Stimulated activated CD4-positive, alpha-beta T cell treated with anti-CD3 and anti-CD28 coated beads, Interleukin-2, amount 100 ng/mL, for 4 hours (primary cell): Measurements from ENCODE around the gene HIVEP1.
"Not testable (repeated sequence)": the region's sequence is repeated elsewhere in the genome, so short reads cannot be mapped to it uniquely, and the experiment has no call there.

ENCODE experiments used
- DNase-seq: peaks from one replicate; pipeline ENCODE4 v3.0.0-alpha.2; 2020; ENCODE audit warnings: low read depth

The HIVEP1 gene

GRCh38 chr6:12116978-12117377 lies 104.9 kb downstream of the HIVEP1 start:
- DNase-seq, result no peak

- no peak for DNase-seq
Measured at GRCh38 chr6:12118607-12119006, 106.5 kb downstream of the HIVEP1 start.

GRCh38 chr6:12119085-12119588 lies 107.0 kb downstream of the HIVEP1 start:
- no peak for DNase-seq

GRCh38 chr6:12125396-12125795 lies 113.3 kb downstream of the HIVEP1 start:
- no peak for DNase-seq

GRCh38 chr6:12126051-12126450 lies 113.9 kb downstream of the HIVEP1 start:
- no peak for DNase-seq

GRCh38 chr6:12129523-12129922 lies 117.4 kb downstream of the HIVEP1 start:
- DNase-seq, result no peak

GRCh38 chr6:12132351-12133222 lies 120.5 kb downstream of the HIVEP1 start:
- DNase-seq, result no peak

GRCh38 chr6:12134581-12134980 lies 122.5 kb downstream of the HIVEP1 start:
- no peak for DNase-seq

- DNase-seq, result no peak
Measured at GRCh38 chr6:12134991-12135390, 122.9 kb downstream of the HIVEP1 start.

GRCh38 chr6:12136905-12137304 lies 124.8 kb downstream of the HIVEP1 start:
- no peak for DNase-seq

- no peak for DNase-seq
Measured at GRCh38 chr6:12137480-12137879, 125.4 kb downstream of the HIVEP1 start.

GRCh38 chr6:12138381-12138780 lies 126.3 kb downstream of the HIVEP1 start:
- DNase-seq, result peak; percentile 18

GRCh38 chr6:12138936-12139335 lies 126.8 kb downstream of the HIVEP1 start:
- DNase-seq, result no peak

GRCh38 chr6:12147557-12148316 lies 135.6 kb downstream of the HIVEP1 start:
- no peak for DNase-seq

GRCh38 chr6:12148317-12148801 lies 136.2 kb downstream of the HIVEP1 start:
- DNase-seq, result no peak

- no peak for DNase-seq
Measured at GRCh38 chr6:12148841-12149240, 136.7 kb downstream of the HIVEP1 start.

GRCh38 chr6:12149944-12150510 lies 137.9 kb downstream of the HIVEP1 start:
- no peak for DNase-seq

GRCh38 chr6:12150812-12151432 lies 138.8 kb downstream of the HIVEP1 start:
- peak; percentile 18 for DNase-seq

GRCh38 chr6:12151433-12151820 lies 139.3 kb downstream of the HIVEP1 start:
- DNase-seq, result no peak

- no peak for DNase-seq
Measured at GRCh38 chr6:12152023-12152970, 140.2 kb downstream of the HIVEP1 start.

GRCh38 chr6:12155769-12156168 lies 143.7 kb downstream of the HIVEP1 start:
- not testable (repeated sequence) for DNase-seq
